A673 (cell line): Measurements from ENCODE around the gene NEDD4L. TPM values are rescaled to one million over a fixed set of nuclear protein-coding genes. Genes with fewer than 3 reads are reported as not detected.

Experiments used
- BruUV-seq: library from RNA; stranded (reverse); fragments of 400-500 nt; replicated peaks from 2 replicates; lab custom pipeline; 2021; lab: Mats Ljungman, UMichigan
- CTCF ChIA-PET: fragments of 300-600 bp; sonication (Branson Sonifier 250); formaldehyde crosslinking; loops from one replicate; lab custom pipeline; 2022; ENCODE audit warnings: antibody characterized with exemption; lab: Charles Lee
- POLR2A ChIA-PET: fragments of 300-600 bp; sonication (Branson Sonifier 250); formaldehyde crosslinking; loops from one replicate; lab custom pipeline; 2022; ENCODE audit warnings: antibody characterized with exemption; ENCODE audit not compliant: low non-redundant PET; lab: Charles Lee
- DNase-seq: peaks from one replicate; pipeline ENCODE4 v3.0.0-alpha.2; 2015; ENCODE audit warnings: low spot score
- H3K27ac ChIP-seq: fragments of 200-600 bp; sonication (generic); 2 replicates; pipeline ENCODE4 v1.5.1; 2016; ENCODE audit warnings: mixed run types, low read depth, mild to moderate bottlenecking, mixed read lengths, antibody characterized with exemption, low read length; ENCODE audit not compliant: poor library complexity, severe bottlenecking
- H3K27me3 ChIP-seq: fragments of 200-600 bp; sonication (generic); replicated peaks from 2 replicates; pipeline ENCODE4 v1.6.1; 2017; ENCODE audit warnings: mixed run types, low read depth, mild to moderate bottlenecking, mixed read lengths, antibody characterized with exemption, low read length; ENCODE audit not compliant: insufficient read depth, poor library complexity
- H3K36me3 ChIP-seq: fragments of 200-600 bp; sonication (generic); 2 replicates; pipeline ENCODE4 v1.6.1; 2016; ENCODE audit warnings: mixed run types, mild to moderate bottlenecking, mixed read lengths, antibody characterized with exemption, low read length; ENCODE audit not compliant: insufficient read depth, poor library complexity, severe bottlenecking
- H3K4me1 ChIP-seq: fragments of 200-600 bp; sonication (generic); 2 replicates; pipeline ENCODE4 v1.6.1; 2017; ENCODE audit warnings: mixed run types, mild to moderate bottlenecking, mixed read lengths, antibody characterized with exemption, low read length; ENCODE audit not compliant: insufficient read depth, poor library complexity, severe bottlenecking
- H3K4me3 ChIP-seq: fragments of 200-600 bp; sonication (generic); 2 replicates; pipeline ENCODE4 v1.5.1; 2016; ENCODE audit warnings: low read depth, mixed run types, mild to moderate bottlenecking, mixed read lengths, low read length; ENCODE audit not compliant: poor library complexity, severe bottlenecking
- H3K9me3 ChIP-seq: fragments of 200-600 bp; sonication (generic); 2 replicates; pipeline ENCODE4 v1.6.1; 2016; ENCODE audit warnings: mixed run types, low read depth, mild to moderate bottlenecking, mixed read lengths, antibody characterized with exemption, low read length; ENCODE audit not compliant: poor library complexity, severe bottlenecking
- CTCF ChIP-seq: fragments of 300-800, 200-600 bp; sonication (generic); conservative IDR thresholded peaks from 2 replicates; pipeline ENCODE4 v1.5.1; 2017; ENCODE audit warnings: low read depth, mild to moderate bottlenecking, antibody characterized with exemption, low read length, moderate library complexity, mixed read lengths
- EZH2 ChIP-seq: fragments of 200-600 bp; sonication (generic); IDR thresholded peaks from 2 replicates; pipeline ENCODE4 v1.6.1; 2017; ENCODE audit warnings: borderline replicate concordance, low read depth, mild to moderate bottlenecking, mixed read lengths, antibody characterized with exemption, low read length; ENCODE audit not compliant: poor library complexity, severe bottlenecking
- intact Hi-C: fragments of 100-400 bp; cut with micrococcal nuclease; formaldehyde crosslinking; loops from one replicate; pipeline ENCODE4 v1.10.0; 2022; ENCODE audit not compliant: unreplicated experiment
- total RNA-seq: library from RNA; stranded (reverse); gene quantifications from 2 replicates; pipeline ENCODE4 v1.2.3, GENCODE V29; 2021

Gene NEDD4L
- total RNA-seq, 1 experiment from 2014 or later: 15.3 TPM

GRCh38 chr18:58119819-58120218, 75.8 kb downstream of the NEDD4L start:
- H3K27me3 ChIP-seq: no peaks in the 10 kb centered on the region
- H3K4me3 ChIP-seq: no peak overlapping the region
- intact Hi-C loops: loop anchor here (5.0 to 10.0 kb wide), 4 partner anchors 78 to 563 kb away; partner anchors contain the start of genes NARS1 and NEDD4L
- no peak for TF ChIP-seq CTCF
- no peak for TF ChIP-seq EZH2
- DNase-seq: no peak
- no TSS peak for BruUV-seq
- H3K27ac ChIP-seq: no peak overlapping the region
- CTCF ChIA-PET: no interaction called here
- POLR2A ChIA-PET: no interaction called here
- no peaks in the 10 kb centered on the region for H3K36me3 ChIP-seq
- no peaks in the 10 kb centered on the region for H3K9me3 ChIP-seq
- no peaks in the 10 kb centered on the region for H3K4me1 ChIP-seq

- DNase-seq: no peak
- Histone ChIP-seq H3K4me3 (no peak overlapping the region), H3K9me3 (no peaks in the 10 kb centered on the region), H3K27me3 (no peaks in the 10 kb centered on the region), H3K36me3 (no peaks in the 10 kb centered on the region), H3K4me1 (no peaks in the 10 kb centered on the region), H3K27ac (no peak overlapping the region)
- intact Hi-C loops: loop anchor here (5.0 to 10.0 kb wide), 4 partner anchors 82 to 567 kb away; partner anchors contain the start of genes NARS1 and NEDD4L
- CTCF ChIA-PET: interaction anchor here (0.6 kb wide), 2 partner anchors 1218 to 1836 kb away, joined by 3 to 6 read pairs; no protein-coding TSS in a partner anchor
- BruUV-seq: no TSS peak
- POLR2A ChIA-PET: no interaction called here
- no peak for TF ChIP-seq EZH2
- TF ChIP-seq CTCF: no peak
Observed at GRCh38 chr18:58124475-58124874, 80.4 kb downstream of the NEDD4L start.

- Histone ChIP-seq H3K4me3 (no peak overlapping the region), H3K36me3 (no peaks in the 10 kb centered on the region), H3K27me3 (no peaks in the 10 kb centered on the region), H3K27ac (no peak overlapping the region), H3K9me3 (no peaks in the 10 kb centered on the region), H3K4me1 (no peaks in the 10 kb centered on the region)
- ChIA-PET CTCF (interaction anchor here (0.6 kb wide), 1 partner anchor 1836 kb away, joined by 3 read pairs; no protein-coding TSS in a partner anchor), POLR2A (no interaction called here)
- DNase-seq: no peak
- intact Hi-C loops: loop anchor here (10.0 kb wide), 2 partner anchors 170 to 500 kb away; partner anchors contain the start of gene NARS1
- BruUV-seq: no TSS peak
- TF ChIP-seq CTCF (no peak), EZH2 (no peak)
Observed at GRCh38 chr18:58125183-58125582, 81.2 kb downstream of the NEDD4L start.
